Left ventricle myocardium superior (tissue), 1 donor: Measurements from ENCODE around the gene RAMACL. TPM values are rescaled to one million over a fixed set of nuclear protein-coding genes. Genes with fewer than 3 reads are reported as not detected.
A peak's percentile ranks its signal among the peaks of the same experiment; 100 is the strongest.

Source experiments
- ATAC-seq: fragments of 200-7000 bp; cut with Tn5 transposase; one replicate; pipeline ENCODE4 v1.9.1; 2020; ENCODE audit warnings: mild to moderate bottlenecking, moderate library complexity
- DNase-seq: peaks from one replicate; pipeline ENCODE4 v3.0.0-alpha.2; 2020
- intact Hi-C: fragments of 100-400 bp; cut with micrococcal nuclease; formaldehyde crosslinking; loops from one replicate; pipeline ENCODE4 v1.11.0; 2022
- total RNA-seq: library from RNA; stranded (reverse); fragmentation: NEBNext Ultra II Directional; extraction: Animal tissue kit (Norgen Biotek cat#: 25700); gene quantifications from one replicate; pipeline ENCODE4 v1.2.1, GENCODE V29; 2021
- donor health status: DM: no; HTN: yes; CAD: no; lungs with severe emphysema.

The RAMACL gene
- total RNA-seq, 1 donor from 2014 or later, result 0.67 TPM

DNA sequence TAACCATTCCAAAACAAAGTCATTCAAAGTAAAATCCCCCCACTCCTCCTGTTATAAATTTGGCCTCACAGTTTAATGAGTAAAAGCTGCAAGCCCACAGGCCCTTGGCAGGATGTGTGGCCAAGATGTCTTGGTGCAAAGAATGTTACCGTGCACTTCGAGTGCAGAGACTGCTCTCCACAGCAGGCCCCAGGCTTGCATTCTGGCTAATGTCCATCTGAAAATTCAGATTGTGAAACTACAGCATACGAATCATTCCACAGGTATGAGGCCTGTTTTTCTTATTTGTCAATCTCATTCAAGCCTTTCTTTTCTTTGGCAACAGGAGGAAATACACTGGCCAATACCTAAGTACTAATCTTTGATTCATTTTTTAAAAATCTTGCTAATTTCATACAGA is 33.4 kb upstream of the RAMACL start:
- ATAC-seq (peak; percentile 66), DNase-seq (peak; percentile 54)
- intact Hi-C loops, result loop anchor here (10.0 kb wide), 1 partner anchor 65 kb away; no protein-coding TSS in a partner anchor

DNA sequence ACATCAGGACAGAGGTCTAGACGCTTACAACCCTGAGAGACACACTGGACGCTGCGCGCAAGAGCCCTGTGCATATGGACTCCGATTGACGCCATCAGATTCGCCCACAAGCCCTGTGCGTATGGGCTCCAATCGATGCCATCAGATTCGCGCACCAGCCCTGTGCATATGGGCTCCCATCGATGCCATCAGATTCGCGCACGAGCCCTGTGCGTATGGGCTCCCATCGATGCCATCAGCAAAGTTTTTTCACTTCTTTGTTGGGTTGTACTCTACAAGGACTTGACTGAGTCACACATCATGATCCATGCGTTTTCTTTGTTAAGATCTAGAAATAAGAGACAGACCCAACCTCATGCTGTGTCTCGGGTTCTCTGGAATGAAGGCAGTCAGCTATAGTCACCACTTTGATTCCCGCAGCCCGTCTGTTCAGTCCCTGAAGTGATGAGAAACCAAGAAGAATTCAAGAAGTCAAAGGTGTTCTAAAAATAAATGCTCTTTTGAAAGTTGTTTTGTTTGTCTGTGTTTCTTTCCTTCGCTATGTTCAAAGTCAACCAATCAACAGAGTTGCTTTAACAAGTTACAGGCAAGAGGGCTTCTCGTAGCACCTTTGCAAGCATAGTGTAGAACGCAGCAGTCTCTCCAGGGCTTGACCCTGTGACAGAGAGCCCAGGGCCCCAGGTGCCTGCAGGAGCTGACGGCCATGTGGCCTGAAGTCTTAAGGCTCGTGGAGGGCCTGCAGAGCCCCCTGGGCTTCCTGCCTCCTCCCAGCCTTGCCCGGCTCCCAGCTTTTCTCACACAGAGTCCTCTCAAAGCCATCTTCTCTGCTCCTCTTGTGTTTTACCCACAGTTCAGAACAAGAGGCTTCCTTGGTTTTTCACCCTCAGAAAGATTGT is 32.6 kb upstream of the RAMACL start:
- no peak for DNase-seq
- no peak for ATAC-seq
- intact Hi-C loops, result no loop called here

DNA sequence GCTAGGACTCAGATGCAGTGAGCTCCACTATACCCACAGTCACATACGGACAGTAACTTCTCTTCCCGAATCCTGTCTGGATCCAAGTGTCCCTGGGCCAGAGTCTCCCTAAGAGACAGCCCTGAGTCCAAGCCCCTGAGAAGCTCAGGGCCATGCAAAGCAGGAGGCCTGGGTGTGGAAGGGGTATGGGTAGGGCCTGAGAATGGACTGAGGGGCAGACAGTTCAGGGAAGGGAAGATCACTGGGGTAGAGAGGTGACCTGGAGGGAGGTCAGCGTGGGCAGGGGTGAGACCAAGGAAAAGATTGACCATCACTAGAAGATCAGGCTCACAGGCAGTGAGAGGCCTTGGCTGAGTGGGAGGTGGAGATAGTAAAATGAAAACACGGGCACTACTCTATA is 31.8 kb upstream of the RAMACL start:
- ATAC-seq, result no peak
- no peak for DNase-seq
- intact Hi-C loops, result no loop called here

DNA sequence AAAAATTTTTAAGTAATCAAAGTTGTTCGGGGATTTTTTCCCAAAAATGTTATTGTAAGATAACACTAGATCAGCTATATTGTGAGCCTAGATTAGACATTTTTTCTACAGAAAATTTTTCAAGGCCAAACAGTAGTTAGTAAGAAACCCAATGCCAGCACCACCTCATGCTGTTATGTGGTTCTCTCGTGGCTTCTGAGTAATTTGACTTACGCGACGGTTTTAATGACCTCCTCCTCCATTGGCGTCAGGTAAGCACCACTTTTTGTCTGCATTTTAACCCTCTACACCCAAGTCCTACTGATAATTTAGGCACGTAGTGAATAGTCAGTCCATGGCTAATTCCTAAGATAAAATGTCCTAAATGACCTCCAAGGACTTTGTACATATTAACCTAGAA is 30.9 kb upstream of the RAMACL start:
- ATAC-seq (no peak), DNase-seq (no peak)
- intact Hi-C loops, result no loop called here

DNA sequence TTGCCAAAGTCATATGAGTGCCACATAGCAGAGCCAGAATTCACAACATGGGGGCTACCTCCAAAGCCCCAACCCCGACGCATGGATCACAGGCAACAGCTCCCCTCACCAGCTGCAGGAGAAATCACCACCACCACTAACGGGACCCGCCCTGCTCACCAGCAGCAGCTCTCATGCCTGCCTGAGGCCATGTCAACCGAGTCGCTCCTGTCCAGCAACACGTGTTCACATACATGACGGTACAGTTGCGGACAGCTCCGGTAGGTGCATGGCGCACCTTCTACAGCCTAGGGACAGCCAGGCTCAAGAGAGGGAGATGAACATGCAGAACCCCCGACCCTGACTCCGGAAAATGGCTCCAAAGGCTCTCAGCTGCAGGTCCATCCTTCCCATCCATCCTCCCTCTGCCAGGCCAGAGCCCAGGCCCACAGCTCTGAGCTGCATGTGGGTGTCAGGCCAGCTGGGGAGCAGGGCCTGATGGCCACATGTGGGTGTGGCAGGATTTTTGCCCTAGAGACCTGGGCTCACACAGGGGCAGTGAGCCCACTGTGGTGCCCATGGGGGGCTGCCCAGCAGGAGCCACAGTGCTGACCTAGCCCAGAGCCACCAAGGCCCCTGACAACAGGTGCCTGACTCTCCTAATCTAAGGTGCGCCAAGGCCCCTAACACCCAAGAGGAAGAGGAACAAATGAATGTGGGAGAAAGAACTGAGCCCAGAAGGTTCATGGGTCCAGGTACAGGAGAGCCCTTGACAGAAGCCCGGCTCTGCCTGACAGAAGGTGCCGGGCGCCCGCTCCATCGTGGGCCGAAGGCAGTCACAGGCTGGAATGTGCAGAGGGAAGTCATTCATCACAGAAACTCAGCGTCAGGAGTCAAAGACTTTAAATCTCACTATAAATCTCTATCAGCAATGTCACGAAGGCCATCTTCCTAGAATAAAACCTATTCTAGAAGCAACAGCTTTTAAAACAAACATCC is 30.1 kb upstream of the RAMACL start:
- DNase-seq (no peak), ATAC-seq (no peak)
- intact Hi-C loops, result no loop called here

DNA sequence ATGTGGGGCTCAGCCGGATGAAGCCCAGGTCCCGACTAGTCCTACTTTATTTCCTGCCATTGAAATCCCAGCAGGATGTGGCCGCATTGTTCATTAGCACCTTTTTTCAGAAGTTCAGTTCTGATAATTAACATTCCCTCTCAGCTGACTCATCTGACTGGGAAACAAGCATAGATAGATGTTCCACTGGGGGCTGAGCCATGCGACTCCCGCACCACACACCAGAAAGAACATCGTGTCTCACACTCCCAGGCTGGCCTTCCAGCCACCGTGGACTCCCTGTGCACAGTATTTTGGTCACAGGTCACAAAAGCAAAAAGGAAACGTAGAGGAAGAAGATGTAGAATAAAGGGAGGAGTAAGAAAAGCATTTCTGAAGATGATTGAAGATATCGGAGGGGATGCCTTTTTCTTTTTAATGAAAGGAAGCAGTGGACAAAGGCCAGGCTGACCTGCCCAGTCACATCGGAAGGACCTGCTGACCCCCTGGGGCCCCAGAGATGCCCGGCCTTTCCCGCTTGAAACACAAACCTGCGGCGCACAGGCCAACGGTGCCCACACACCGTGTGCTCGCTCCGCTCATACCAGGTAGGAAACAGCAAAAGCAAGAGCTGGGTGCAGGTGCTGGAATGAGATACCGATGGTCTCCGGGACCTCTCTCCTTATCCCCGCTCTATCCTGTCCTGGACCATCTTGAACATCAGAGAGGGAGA is 28.7 kb upstream of the RAMACL start:
- intact Hi-C loops, result no loop called here
- ATAC-seq (peak; percentile 77), DNase-seq (peak; percentile 64)

DNA sequence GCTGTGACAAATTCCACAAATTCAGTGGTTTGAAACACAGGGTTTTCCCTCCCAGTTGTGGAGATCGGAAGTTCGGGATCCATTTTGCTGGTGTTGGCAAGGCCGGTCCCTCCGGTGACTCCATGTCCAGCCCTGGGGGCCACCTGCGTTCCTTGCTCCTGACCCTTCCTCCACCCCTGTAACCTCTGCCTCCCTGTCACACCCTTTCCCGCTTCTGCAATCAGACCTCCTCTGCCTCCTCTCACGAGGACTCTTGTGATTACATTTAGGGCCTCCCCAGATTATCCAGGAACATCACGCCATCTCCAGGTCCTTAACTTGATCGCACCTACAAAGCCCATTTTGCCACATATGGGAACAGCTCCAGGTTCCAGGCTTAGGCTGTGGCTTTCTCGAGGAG is 28.1 kb upstream of the RAMACL start:
- DNase-seq (no peak), ATAC-seq (peak; percentile 16)
- intact Hi-C loops, result no loop called here

DNA sequence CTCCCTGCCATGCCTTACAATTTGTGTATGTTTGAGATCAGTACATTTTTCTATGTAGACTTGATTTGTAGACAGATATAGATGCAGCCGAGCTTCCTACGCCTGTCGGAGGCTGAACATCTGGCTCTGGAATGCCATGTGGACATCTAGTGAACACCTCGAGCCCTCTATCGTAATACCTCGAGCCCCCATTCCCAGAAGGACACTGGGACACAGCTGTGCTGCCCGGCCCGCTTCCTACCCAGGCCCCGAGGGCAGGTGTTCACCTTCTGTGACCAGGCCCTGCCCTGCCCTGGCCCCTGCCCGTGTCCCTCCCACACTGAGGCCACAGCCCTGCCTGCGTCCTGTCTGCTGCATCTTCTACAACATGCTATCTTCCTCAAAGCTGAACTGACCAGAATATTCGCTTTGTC is 27.7 kb upstream of the RAMACL start:
- ATAC-seq (peak; percentile 7), DNase-seq (no peak)
- intact Hi-C loops, result no loop called here

DNA sequence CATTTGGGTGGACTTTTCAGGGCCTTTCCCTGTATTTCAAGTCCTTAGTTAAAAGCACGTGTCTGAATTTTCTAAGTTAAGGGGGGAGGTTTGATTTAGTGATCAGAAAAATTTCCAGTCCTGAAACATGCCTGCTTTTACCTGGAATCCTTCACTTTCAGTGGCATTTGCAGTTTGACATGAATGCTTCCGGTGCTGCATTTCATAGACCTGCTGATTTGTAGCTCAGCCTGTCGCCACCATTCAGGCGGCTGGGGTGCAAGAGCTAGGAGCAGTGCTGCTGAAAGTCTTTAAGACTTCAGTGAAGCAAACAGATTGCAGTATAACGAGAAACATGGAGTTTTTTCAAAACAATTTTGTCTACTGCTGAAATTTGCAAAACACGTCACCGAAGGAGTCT is 26.5 kb upstream of the RAMACL start:
- no peak for DNase-seq
- intact Hi-C loops, result no loop called here
- ATAC-seq, result no peak

DNA sequence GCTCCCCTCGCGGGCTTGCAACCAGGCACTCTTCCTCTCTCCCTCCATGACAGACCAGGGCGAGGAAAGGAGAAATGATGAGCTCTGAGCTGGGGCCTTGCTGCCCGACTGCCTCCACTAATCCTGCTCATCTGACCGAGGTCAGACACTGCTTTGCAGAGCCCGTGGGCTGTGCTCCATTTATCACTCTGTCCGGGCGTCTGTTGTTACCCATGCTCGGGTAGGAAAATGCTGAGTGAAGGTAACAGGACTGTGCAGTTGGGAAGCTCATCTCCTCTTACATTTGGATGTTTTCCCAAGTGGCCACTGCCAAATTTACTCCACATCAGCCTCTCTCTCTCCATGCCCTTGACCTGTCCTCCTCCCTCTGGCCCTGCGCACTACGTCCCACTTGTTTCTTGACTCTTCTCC is 26.0 kb upstream of the RAMACL start:
- DNase-seq (no peak), ATAC-seq (peak; percentile 77)
- intact Hi-C loops, result no loop called here

DNA sequence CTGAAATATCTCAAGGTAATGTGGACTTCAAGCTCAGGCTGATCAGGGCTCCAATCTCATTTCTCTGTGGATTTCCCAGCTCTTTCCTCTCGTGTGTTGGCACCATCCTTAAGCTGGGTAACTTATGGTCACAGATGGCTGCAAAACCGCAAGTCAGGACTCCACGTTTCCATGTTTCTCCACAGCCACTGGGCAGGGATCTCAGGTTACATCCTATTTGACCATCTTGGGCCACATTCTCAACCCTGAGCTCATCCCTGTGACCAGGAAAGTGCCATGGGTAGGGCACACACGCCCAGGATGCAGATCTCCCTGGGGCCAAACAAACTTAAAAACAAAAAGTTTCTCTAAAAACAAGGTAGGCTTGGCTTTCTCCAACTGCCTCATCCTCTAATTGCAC is 25.2 kb upstream of the RAMACL start:
- DNase-seq (no peak), ATAC-seq (no peak)
- intact Hi-C loops, result no loop called here

DNA sequence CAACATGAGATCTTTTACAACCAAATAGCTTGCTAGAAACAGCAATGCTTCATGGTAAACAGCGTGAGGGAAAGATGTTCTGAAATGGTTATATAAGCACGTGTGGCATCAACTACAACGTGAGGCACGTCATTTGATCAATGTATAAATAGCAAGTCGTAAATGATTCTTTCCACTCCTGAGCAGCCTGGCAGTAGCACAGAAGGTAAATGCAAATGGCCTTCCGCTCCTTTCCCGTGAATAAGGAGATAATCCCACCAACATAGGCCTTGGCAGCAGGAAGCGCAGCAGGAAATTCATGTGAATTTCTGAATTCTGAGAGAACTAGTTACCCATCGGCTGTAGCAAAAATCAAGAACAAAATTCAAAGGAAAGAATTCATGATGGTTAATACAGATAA is 23.6 kb upstream of the RAMACL start:
- intact Hi-C loops, result no loop called here
- no peak for DNase-seq
- no peak for ATAC-seq

DNA sequence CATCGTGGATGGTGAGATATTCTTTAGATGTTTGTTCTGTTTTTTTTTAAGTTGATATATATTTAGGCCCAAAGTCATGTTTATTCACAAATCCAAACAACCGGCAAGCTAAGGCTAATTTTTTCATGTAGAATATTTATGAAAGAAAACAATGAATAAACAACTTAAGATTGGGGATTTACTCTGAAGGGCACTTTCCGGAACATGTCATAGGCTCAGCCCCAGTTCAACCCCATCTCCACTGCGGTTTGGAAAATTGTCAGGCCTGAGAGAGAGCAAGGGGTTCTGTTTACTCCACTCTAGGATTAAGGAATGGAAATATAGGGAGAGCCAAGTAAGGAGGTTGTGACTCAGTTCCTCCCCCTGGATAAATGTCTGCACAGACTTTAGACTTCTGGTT is 22.3 kb upstream of the RAMACL start:
- ATAC-seq, result no peak
- intact Hi-C loops, result no loop called here
- DNase-seq, result no peak

DNA sequence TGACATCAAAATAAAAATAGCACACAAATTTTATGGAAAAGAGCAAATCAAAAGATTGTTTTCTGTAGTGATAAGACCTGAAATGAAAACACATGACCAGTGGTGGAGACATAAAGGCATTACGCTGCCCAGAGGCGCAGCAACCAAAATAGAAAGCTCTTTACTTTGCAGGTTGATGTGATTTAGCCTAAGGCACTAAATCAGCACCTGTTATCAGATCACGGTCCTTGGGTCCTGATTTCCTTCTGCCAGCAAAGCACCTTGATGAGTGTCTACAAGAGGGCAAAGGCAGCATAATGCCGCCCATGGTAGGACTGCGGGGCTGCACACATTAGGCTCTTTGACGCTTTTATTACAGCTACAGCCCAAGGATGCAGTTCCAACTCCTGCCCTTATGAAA is 19.3 kb upstream of the RAMACL start:
- no peak for ATAC-seq
- intact Hi-C loops, result no loop called here

DNA sequence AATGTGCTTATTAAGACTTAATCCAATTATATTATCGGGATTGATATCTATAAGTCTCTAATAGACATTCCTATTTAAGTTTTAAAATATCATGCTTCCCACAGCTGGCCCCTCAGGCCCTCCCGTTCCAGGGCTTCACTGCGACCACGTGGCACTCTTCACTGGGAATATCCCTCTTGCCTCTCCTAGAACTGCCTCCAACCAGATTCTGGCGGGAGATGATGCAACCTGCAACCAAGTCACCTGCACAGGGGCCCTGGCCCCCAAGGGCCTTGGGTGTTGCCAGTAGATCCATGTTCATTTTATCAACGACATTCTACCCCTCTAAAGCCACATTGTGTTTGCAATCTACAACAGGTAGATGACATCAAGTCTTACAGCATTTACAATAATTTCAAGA is 18.4 kb upstream of the RAMACL start:
- intact Hi-C loops, result no loop called here
- no peak for DNase-seq
- no peak for ATAC-seq

More for the DNA sequence above, 19.3 kb upstream of the RAMACL start:
- DNase-seq, result no peak

DNA sequence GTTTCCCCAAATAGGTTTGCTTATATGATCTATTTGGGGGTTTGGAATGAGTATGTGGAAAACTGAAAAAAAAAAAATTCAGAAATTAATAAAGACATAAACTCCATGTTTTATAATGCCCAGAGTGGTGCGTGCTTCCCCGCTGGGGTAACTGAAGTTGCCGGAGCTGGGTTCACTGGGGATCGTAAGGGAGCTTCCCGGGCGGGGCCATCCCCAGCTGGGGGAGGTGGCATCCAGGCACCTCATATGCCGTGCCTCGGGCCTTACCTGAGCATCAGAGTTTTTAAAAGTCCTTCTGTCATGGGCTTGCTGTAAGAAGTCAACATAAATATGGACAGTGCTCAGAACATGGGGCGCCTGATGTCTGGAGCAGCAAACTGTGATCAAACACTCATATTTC is 17.9 kb upstream of the RAMACL start:
- no peak for DNase-seq
- ATAC-seq, result no peak
- intact Hi-C loops, result no loop called here

DNA sequence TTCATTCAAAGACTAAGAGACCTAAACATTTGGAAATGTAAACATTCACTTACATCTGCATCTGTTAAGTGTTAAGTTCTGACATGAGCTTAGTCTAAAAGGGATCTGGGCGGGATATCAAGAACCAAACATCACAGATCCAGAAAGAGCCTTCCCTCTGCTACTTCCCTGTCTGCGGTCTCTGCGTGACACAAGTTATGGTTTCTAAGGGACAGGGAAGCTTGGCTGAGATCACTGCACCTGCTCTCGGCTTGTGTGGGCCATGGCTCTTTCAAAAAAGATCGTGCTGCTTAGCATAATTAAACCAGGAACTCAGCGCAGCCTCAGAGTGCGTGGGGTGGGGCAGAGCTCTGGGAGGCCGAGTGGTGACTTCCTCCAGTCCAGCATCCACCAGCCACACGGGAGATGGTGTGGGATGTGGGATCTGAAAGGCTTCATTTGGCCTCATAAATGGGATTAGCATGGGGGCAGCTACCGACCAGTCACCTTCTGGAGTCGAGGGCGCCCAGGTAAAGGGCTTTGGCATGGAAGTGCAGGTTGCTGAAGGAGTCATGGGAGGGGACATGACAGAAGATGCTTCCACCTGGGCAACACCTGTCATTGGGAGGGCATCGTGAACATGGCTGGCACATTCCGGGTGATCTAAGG is 16.7 kb upstream of the RAMACL start:
- no peak for ATAC-seq
- DNase-seq, result no peak
- intact Hi-C loops, result no loop called here

DNA sequence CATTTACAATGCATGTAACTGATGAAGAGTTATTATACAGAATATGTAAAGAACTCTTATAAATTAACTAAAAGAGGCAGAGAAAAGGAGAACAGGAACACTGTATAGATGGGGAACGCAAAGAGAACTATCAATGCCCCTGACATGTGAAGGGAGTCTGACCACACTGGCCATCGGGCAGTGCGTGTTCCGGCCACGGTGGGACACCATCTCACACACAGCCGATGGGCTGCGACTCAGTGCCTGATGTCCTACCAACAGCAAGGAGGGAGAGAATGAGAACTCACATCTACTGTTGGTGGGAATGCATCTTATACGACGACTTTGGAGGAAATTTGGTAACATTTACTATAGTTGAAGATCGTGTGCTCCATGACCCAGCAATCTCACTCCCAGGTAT is 15.5 kb upstream of the RAMACL start:
- DNase-seq, result no peak
- intact Hi-C loops, result no loop called here
- no peak for ATAC-seq

DNA sequence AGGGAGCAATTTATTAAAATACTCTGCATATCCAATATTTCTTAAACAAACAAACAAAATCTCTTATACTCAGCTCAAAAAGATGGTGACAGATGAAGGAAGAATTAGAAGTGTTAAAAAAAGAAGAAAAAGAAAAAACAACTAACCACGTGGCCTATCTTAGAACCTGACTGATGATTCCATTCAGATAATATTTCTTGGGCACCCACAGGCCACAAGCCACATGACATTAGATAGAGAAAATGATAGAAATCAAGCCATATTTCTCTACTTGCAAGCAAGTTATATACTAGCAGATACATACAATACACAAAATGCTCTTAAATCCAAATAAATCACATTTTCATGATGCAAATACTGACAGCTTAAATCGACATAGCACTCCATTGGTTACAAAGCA is 14.5 kb upstream of the RAMACL start:
- DNase-seq, result no peak
- intact Hi-C loops, result no loop called here
- ATAC-seq, result no peak
